Tongue (tissue), 3 donors: ENCODE measurements around the gene PANX3. TPM values are rescaled to one million over a fixed set of nuclear protein-coding genes. Genes with fewer than 3 reads are reported as not detected.
A peak's percentile ranks its signal among the peaks of the same experiment; 100 is the strongest.

ENCODE experiments used
- DNase-seq: peaks from one replicate; pipeline ENCODE4 v3.0.0-alpha.2; 2015
- small RNA-seq: library from RNA; depleted of rRNA; stranded (forward); fragments of <200 nt; gene quantifications from one replicate; pipeline ENCODE3, GENCODE V24; 2014; ENCODE audit warnings: low replicate concordance
- total RNA-seq: library from RNA; depleted of rRNA; stranded (reverse); fragments of >200 nt; gene quantifications from one replicate; pipeline ENCODE4 v1.2.3, GENCODE V29; 2014

The PANX3 gene
- total RNA-seq, 1 donor from 2014 or later: not detected

GRCh38 chr11:124657904-124658303, 46.7 kb downstream of the PANX3 start:
- no peak for DNase-seq

GRCh38 chr11:124658501-124658900, 47.3 kb downstream of the PANX3 start:
- no peak for DNase-seq

GRCh38 chr11:124658986-124659385, 47.8 kb downstream of the PANX3 start:
- no peak for DNase-seq

GRCh38 chr11:124661553-124661952, 50.3 kb downstream of the PANX3 start:
- DNase-seq: no peak

GRCh38 chr11:124662106-124662505, 50.9 kb downstream of the PANX3 start:
- no peak for DNase-seq

- DNase-seq: no peak
These were observed 52.6 kb downstream of the PANX3 start for GRCh38 chr11:124663861-124664260.

- DNase-seq: no peak
These were observed 56.4 kb downstream of the PANX3 start for GRCh38 chr11:124667601-124668000.

GRCh38 chr11:124669193-124669592, 58.0 kb downstream of the PANX3 start:
- DNase-seq: peak; percentile 63

Small RNA genes within 50 kb of the gene (small RNA-seq; reads per million reads assigned to genes)
- not detected for gene RNA5SP352

Other genes with a start within 250 kb of the PANX3 start
- not detected for gene OR8B2, start 226.9 kb upstream of the PANX3 start, total RNA-seq
- gene OR8B3, start 212.4 kb upstream of the PANX3 start, total RNA-seq: not detected
- gene OR8B4, start 186.6 kb upstream of the PANX3 start, total RNA-seq: not detected
- not detected for gene OR8B8, start 165.7 kb upstream of the PANX3 start, total RNA-seq
- not detected for gene OR8B12, start 67.8 kb upstream of the PANX3 start, total RNA-seq
- not detected for gene OR8A1, start 41.4 kb upstream of the PANX3 start, total RNA-seq
- gene TBRG1, start 11.4 kb downstream of the PANX3 start, total RNA-seq: 24.0 TPM
- 7.2 TPM for gene SIAE, start 62.3 kb downstream of the PANX3 start, total RNA-seq
- 4.5 TPM for gene SPA17, start 62.5 kb downstream of the PANX3 start, total RNA-seq
- gene NRGN, start 128.5 kb downstream of the PANX3 start, total RNA-seq: 2.9 TPM
- gene VSIG2, start 140.8 kb downstream of the PANX3 start, total RNA-seq: not detected
- 24.0 TPM for gene ESAM, start 150.9 kb downstream of the PANX3 start, total RNA-seq
- gene MSANTD2, start 189.0 kb downstream of the PANX3 start, total RNA-seq: 21.7 TPM